SK-N-SH treated with all-trans-retinoic acid at 6 μM for 48 hours (cell line): ENCODE results near the gene BANP.

Experiments used
- ARNTL ChIP-seq: fragments of 450-650 bp; formaldehyde crosslinking; IDR thresholded peaks from 2 replicates; pipeline ENCODE4 v1.5.0; 2020; ENCODE audit warnings: low read depth, mild to moderate bottlenecking, moderate library complexity, borderline replicate concordance
- RARB ChIP-seq: fragments of 250-450 bp; sonication (Bioruptor Pico); IDR thresholded peaks from 2 replicates; pipeline ENCODE4 v1.8.0; 2021; ENCODE audit warnings: mild to moderate bottlenecking, moderate library complexity
- ZFP30 ChIP-seq: fragments of 450-650 bp; formaldehyde crosslinking; IDR thresholded peaks from 2 replicates; pipeline ENCODE4 v1.5.0; 2022; ENCODE audit warnings: mild to moderate bottlenecking, moderate library complexity
- TF ChIP-seq, protein P1 (sequence below): fragments of 250-450 bp; sonication (Bioruptor Pico); IDR thresholded peaks from 2 replicates; pipeline ENCODE4 v1.8.0; 2020; ENCODE audit warnings: mild to moderate bottlenecking, moderate library complexity, borderline replicate concordance
- TF ChIP-seq, protein P2 (sequence below): fragments of 250-450 bp; sonication (Bioruptor Pico); IDR thresholded peaks from 2 replicates; pipeline ENCODE4 v1.5.0; 2020; ENCODE audit warnings: mild to moderate bottlenecking, moderate library complexity

DNA sequence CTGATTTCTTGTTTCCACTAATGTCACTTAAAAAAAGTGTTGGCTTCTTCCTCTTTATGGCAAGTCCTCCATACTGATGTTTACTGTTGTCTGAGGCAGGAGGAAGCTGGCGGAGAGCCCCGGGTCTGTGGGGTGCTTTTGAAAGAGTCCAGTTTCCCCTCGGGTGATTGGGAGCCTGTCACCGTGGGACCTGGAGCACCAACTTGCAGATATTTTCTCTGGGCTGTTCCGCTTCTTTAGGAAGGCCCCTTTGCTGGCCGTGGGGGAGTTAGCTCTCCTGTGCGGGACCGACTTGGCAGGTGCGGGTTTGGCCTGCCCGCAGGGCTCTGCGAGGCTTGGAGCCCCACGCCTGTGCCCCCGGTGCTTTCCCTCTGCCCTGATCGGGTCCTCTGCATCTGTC is 3.1 kb downstream of the BANP start:
- TF ChIP-seq, protein P1, sequence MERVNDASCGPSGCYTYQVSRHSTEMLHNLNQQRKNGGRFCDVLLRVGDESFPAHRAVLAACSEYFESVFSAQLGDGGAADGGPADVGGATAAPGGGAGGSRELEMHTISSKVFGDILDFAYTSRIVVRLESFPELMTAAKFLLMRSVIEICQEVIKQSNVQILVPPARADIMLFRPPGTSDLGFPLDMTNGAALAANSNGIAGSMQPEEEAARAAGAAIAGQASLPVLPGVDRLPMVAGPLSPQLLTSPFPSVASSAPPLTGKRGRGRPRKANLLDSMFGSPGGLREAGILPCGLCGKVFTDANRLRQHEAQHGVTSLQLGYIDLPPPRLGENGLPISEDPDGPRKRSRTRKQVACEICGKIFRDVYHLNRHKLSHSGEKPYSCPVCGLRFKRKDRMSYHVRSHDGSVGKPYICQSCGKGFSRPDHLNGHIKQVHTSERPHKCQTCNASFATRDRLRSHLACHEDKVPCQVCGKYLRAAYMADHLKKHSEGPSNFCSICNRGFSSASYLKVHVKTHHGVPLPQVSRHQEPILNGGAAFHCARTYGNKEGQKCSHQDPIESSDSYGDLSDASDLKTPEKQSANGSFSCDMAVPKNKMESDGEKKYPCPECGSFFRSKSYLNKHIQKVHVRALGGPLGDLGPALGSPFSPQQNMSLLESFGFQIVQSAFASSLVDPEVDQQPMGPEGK: no peak
- TF ChIP-seq RARB (CRISPR knock-in tag) (no peak), ARNTL (no peak), ZFP30 (CRISPR knock-in tag) (no peak)
- TF ChIP-seq, protein P2, sequence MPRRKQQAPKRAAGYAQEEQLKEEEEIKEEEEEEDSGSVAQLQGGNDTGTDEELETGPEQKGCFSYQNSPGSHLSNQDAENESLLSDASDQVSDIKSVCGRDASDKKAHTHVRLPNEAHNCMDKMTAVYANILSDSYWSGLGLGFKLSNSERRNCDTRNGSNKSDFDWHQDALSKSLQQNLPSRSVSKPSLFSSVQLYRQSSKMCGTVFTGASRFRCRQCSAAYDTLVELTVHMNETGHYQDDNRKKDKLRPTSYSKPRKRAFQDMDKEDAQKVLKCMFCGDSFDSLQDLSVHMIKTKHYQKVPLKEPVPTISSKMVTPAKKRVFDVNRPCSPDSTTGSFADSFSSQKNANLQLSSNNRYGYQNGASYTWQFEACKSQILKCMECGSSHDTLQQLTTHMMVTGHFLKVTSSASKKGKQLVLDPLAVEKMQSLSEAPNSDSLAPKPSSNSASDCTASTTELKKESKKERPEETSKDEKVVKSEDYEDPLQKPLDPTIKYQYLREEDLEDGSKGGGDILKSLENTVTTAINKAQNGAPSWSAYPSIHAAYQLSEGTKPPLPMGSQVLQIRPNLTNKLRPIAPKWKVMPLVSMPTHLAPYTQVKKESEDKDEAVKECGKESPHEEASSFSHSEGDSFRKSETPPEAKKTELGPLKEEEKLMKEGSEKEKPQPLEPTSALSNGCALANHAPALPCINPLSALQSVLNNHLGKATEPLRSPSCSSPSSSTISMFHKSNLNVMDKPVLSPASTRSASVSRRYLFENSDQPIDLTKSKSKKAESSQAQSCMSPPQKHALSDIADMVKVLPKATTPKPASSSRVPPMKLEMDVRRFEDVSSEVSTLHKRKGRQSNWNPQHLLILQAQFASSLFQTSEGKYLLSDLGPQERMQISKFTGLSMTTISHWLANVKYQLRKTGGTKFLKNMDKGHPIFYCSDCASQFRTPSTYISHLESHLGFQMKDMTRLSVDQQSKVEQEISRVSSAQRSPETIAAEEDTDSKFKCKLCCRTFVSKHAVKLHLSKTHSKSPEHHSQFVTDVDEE (CRISPR knock-in tag): no peak
